Measurements from ENCODE around the gene ATP2A3. TPM values are rescaled to one million over a fixed set of nuclear protein-coding genes. Genes with fewer than 3 reads are reported as not detected.
A peak's percentile ranks its signal among the peaks of the same experiment; 100 is the strongest.

The ATP2A3 gene
- total RNA-seq, 1 donor from 2014 or later = under 0.01 TPM

DNA sequence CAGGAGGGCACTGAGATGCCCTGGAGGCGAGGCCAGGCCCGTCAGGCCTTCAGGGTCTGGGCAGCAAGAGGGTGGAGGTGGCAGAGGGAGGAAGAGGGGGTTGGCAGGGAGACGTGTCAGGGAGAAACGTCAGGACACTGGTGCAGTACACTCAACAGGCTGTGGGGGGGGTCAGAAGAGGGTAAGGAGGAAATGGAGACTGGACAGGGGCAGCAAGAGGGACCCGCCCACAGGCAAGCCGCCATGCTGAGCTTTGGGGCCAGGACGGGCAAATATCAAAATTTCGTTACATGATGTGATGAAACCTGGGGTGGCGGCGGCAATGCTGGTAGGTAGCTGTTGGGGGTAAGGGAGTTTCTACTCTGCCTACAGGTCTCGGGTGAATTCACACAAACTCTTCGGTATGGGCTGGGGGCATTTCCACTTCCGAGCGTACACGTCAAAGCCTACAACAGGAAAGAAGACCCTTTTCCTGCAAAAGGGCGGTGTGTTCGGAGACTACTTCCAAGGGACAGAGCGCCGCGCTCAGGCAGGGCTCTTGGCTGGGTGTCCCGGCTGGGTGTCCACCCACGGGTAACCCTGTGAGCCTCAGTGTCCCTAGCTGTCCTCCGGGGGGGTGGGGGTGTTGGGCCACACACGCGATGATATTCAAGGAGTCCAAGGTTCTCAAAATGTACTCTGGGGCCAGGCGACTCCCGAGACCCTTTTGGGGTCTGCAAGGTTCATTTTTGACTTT, 43.3 kb upstream of the ATP2A3 start:
- no peak for FAIRE-seq
- H3K4me3 ChIP-seq (ENCODE audit: low read depth, low read length) = no peak overlapping the region
- TF ChIP-seq, protein P1, sequence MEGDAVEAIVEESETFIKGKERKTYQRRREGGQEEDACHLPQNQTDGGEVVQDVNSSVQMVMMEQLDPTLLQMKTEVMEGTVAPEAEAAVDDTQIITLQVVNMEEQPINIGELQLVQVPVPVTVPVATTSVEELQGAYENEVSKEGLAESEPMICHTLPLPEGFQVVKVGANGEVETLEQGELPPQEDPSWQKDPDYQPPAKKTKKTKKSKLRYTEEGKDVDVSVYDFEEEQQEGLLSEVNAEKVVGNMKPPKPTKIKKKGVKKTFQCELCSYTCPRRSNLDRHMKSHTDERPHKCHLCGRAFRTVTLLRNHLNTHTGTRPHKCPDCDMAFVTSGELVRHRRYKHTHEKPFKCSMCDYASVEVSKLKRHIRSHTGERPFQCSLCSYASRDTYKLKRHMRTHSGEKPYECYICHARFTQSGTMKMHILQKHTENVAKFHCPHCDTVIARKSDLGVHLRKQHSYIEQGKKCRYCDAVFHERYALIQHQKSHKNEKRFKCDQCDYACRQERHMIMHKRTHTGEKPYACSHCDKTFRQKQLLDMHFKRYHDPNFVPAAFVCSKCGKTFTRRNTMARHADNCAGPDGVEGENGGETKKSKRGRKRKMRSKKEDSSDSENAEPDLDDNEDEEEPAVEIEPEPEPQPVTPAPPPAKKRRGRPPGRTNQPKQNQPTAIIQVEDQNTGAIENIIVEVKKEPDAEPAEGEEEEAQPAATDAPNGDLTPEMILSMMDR (IDR thresholded peaks at IDR 0.05; ENCODE audit: insufficient read depth, low read length, severe bottlenecking) = no peak
- H3K27me3 ChIP-seq (ENCODE audit: control insufficient read depth, insufficient read depth, low read length) = no peaks in the 10 kb centered on the region
- peaks cover 17% of the 10 kb centered on the region for H3K36me3 ChIP-seq (ENCODE audit: control insufficient read depth, insufficient read depth, low read length)
- no peak for DNase-seq (ENCODE audit: low read depth)

DNA sequence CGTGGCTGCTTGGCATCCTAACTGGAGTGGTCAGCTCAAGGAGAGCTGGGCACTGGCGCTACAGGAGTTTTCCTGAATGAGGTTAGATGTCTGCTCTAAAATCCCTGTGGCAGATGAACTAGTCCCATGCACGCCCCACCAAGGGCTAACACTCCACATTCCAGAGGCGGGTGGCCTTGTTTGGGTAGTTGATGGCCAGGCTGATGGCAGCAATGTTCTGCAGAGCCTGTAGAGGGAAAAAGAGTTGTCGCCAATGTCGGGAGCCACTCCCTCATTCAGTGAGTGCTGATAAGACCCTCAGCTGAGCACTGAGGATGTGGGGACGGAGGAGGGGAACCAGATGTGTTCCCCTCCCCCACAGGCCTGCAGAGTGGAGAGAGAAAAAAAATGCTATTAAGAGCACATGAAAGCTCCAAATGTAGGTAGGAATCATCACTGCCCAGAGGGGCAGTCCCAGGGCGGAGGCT, 42.5 kb upstream of the ATP2A3 start:
- no peaks in the 10 kb centered on the region for H3K27me3 ChIP-seq (ENCODE audit: control insufficient read depth, insufficient read depth, low read length)
- no peak for FAIRE-seq
- H3K36me3 ChIP-seq (ENCODE audit: control insufficient read depth, insufficient read depth, low read length) = peaks cover 14% of the 10 kb centered on the region
- H3K4me3 ChIP-seq (ENCODE audit: low read depth, low read length) = no peak overlapping the region
- DNase-seq (ENCODE audit: low read depth) = no peak
- TF ChIP-seq, protein P1 (IDR thresholded peaks at IDR 0.05; ENCODE audit: insufficient read depth, low read length, severe bottlenecking) = no peak

DNA sequence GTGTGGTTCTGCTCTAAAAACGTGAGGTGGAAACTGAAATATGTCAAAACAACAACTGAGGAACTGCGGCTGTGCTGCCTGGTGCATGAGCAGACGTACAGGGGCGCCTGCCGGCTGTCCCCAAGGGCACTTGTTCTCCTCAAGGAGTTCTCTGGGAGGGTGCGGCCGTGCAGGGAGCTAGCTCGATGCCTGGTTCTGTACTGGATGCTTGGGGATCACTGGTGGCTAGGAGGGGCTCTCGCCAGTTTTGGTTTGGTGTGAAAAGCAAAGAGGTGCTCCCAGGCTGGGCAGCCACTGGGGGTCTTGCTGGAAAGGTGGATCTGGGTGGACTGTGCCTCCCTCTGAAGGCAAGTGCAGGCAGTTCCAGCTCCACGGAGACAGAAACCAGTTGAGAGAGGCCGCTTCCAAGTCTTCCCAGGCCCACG, 41.9 kb upstream of the ATP2A3 start:
- TF ChIP-seq, protein P1 (IDR thresholded peaks at IDR 0.05; ENCODE audit: insufficient read depth, low read length, severe bottlenecking) = no peak
- Histone ChIP-seq H3K27me3 (ENCODE audit: control insufficient read depth, insufficient read depth, low read length) (no peaks in the 10 kb centered on the region), H3K4me3 (ENCODE audit: low read depth, low read length) (no peak overlapping the region), H3K36me3 (ENCODE audit: control insufficient read depth, insufficient read depth, low read length) (peaks cover 13% of the 10 kb centered on the region)
- FAIRE-seq = no peak
- no peak for DNase-seq (ENCODE audit: low read depth)

DNA sequence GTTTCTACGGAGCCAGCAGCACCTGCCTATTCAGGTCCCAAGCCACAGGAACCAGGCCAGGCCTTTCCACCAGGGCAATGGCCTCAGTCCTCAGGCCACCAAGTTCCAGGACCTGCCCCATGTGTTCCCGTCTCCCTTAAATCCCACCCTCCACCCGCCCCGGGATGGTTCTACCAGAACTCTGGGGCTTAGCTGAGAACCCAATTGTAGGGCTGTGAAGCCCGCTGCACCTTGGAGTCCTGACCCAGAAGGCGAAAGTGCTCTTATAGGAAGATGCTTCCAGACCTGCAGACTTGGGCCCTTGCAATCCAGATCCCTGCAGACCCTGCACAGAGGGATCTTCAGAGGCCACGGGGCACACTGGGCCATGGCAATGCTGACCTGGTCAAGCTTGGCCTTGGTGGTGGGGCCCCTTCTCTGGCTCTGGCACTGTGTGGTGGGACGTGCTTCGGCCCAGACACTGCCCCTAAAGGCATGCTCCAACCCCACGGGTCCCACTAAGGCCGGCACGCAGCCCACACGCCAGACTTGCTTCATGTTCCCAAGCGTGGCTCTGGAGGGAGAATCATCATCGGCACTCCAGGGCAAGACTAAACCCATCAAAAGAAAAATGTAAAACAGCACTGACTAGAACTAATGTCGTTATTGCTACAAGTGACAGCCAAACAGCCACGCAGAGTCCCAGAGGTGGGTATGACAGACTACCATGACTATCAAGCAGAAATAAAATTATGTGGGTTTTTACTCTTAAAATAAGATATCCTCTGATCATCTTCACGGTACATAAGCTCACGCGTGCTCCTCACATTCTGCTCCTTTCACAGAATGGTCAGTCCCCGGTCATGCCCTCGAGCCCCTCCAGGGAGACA, 41.3 kb upstream of the ATP2A3 start:
- no peak for FAIRE-seq
- H3K4me3 ChIP-seq (ENCODE audit: low read depth, low read length) = no peak overlapping the region
- H3K36me3 ChIP-seq (ENCODE audit: control insufficient read depth, insufficient read depth, low read length) = peaks cover 13% of the 10 kb centered on the region
- no peaks in the 10 kb centered on the region for H3K27me3 ChIP-seq (ENCODE audit: control insufficient read depth, insufficient read depth, low read length)
- TF ChIP-seq, protein P1 (IDR thresholded peaks at IDR 0.05; ENCODE audit: insufficient read depth, low read length, severe bottlenecking) = no peak
- no peak for DNase-seq (ENCODE audit: low read depth)

DNA sequence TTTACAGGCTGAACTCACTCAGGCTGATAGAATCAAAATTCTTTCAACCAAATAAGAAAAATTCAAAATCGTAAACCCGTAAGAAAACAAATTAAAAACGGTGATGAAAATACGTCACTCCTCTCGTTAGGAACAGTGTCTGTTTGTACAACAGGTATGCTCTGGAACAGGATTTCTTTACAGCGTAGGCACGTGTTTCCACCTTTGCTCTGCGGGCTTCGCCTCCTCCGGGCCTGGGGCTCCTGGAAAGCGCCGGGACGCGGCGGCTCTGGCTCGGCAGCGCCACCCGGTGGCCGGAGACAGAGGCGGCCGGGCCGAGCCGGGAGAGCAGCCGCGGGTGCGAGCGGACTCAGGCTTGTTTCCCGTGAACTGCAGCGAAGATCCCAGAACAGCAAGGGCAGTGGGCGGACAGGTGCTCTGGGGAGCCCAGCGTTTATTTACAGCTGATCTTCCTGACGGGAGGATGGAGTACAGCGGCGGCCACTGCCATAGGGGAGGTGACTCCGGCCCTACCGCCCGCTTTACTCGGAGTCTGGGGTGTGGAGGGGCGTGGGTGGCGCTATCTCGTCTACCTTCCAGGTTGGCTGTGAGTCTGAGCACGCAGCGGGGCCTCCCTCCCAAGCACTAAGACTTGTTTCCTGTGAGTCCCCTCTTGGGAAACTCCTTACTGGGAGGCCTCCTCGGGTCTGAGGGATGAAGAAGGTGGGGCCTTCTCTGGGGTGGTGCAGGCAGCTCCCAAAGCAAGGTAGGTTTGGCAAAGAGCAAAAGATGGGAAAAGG, 40.5 kb upstream of the ATP2A3 start:
- no peak overlapping the region for H3K4me3 ChIP-seq (ENCODE audit: low read depth, low read length)
- TF ChIP-seq, protein P1 (IDR thresholded peaks at IDR 0.05; ENCODE audit: insufficient read depth, low read length, severe bottlenecking) = peak; percentile 73
- no peaks in the 10 kb centered on the region for H3K27me3 ChIP-seq (ENCODE audit: control insufficient read depth, insufficient read depth, low read length)
- peaks cover 13% of the 10 kb centered on the region for H3K36me3 ChIP-seq (ENCODE audit: control insufficient read depth, insufficient read depth, low read length)
- FAIRE-seq = no peak
- DNase-seq (ENCODE audit: low read depth) = peak; percentile 5
